ENCODE results near the gene PPP2R2B.
"Not testable (repeated sequence)": the region's sequence is repeated elsewhere in the genome, so short reads cannot be mapped to it uniquely, and the experiment has no call there.

The PPP2R2B gene

GRCh38 chr5:146642410-146642809 is 236.1 kb downstream of the PPP2R2B start:
- DNase-seq, result no peak

GRCh38 chr5:146641941-146642340 is 236.6 kb downstream of the PPP2R2B start:
- DNase-seq, result no peak

- no peak for DNase-seq
These were observed 238.2 kb downstream of the PPP2R2B start for GRCh38 chr5:146640285-146640896.

- no peak for DNase-seq
These were observed 243.1 kb downstream of the PPP2R2B start for GRCh38 chr5:146635443-146635842.

GRCh38 chr5:146633323-146633764 is 245.2 kb downstream of the PPP2R2B start:
- no peak for DNase-seq

GRCh38 chr5:146632620-146633322 is 245.8 kb downstream of the PPP2R2B start:
- no peak for DNase-seq

- DNase-seq, result no peak
These were observed 248.1 kb downstream of the PPP2R2B start for GRCh38 chr5:146630472-146630871.

GRCh38 chr5:146628950-146629349 is 249.6 kb downstream of the PPP2R2B start:
- DNase-seq, result no peak

- DNase-seq, result no peak
These were observed 251.6 kb downstream of the PPP2R2B start for GRCh38 chr5:146626936-146627335.

- peak; percentile 7 for DNase-seq
These were observed 254.4 kb downstream of the PPP2R2B start for GRCh38 chr5:146624179-146624578.

- DNase-seq, result no peak
These were observed 254.9 kb downstream of the PPP2R2B start for GRCh38 chr5:146623666-146624065.

- no peak for DNase-seq
These were observed 255.5 kb downstream of the PPP2R2B start for GRCh38 chr5:146623009-146623408.

GRCh38 chr5:146622391-146622790 is 256.2 kb downstream of the PPP2R2B start:
- no peak for DNase-seq

- DNase-seq, result no peak
These were observed 257.9 kb downstream of the PPP2R2B start for GRCh38 chr5:146620669-146621051.

- DNase-seq, result no peak
These were observed 258.4 kb downstream of the PPP2R2B start for GRCh38 chr5:146620031-146620668.

GRCh38 chr5:146618434-146618833 is 260.1 kb downstream of the PPP2R2B start:
- no peak for DNase-seq

GRCh38 chr5:146609731-146610130 is 268.8 kb downstream of the PPP2R2B start:
- not testable (repeated sequence) for DNase-seq

GRCh38 chr5:146607659-146608332 is 270.8 kb downstream of the PPP2R2B start:
- peak; percentile 10 for DNase-seq

GRCh38 chr5:146606893-146607292 is 271.7 kb downstream of the PPP2R2B start:
- DNase-seq, result no peak

- DNase-seq, result no peak
These were observed 278.2 kb downstream of the PPP2R2B start for GRCh38 chr5:146600376-146600775.

GRCh38 chr5:146599261-146599660 is 279.3 kb downstream of the PPP2R2B start:
- DNase-seq, result no peak

- no peak for DNase-seq
These were observed 283.5 kb downstream of the PPP2R2B start for GRCh38 chr5:146595088-146595487.

GRCh38 chr5:146592352-146592751 is 286.2 kb downstream of the PPP2R2B start:
- DNase-seq, result no peak

- no peak for DNase-seq
These were observed 289.6 kb downstream of the PPP2R2B start for GRCh38 chr5:146589028-146589345.
